ENCODE results near the gene RPH3AL. TPM values are rescaled to one million over a fixed set of nuclear protein-coding genes. Genes with fewer than 3 reads are reported as not detected.

RPH3AL gene
- total RNA-seq, 3 donors from 2014 or later (not counting 1 experiment from before 2014, with no cell fraction given): 7.2 to 9.9 (median 7.9) TPM

GRCh38 chr17:379531-380465 is 27.2 kb upstream of the RPH3AL start:
- Mint-ChIP-seq H3K36me3 (no peaks in the 10 kb centered on the region), H3K4me3 (no peak overlapping the region), H3K4me1 (peaks cover 22 to 30% of the 10 kb centered on the region in 2 donors), H3K27ac (peak overlapping the region in 1 of 2 donors; percentile 75), H3K27me3 (ENCODE audit: low read depth in 2 of 2) (peaks cover 0 to 8% of the 10 kb centered on the region in 2 donors), H3K9me3 (no peaks in the 10 kb centered on the region)
- intact Hi-C loops (cut with micrococcal nuclease): no loop called here
- Histone ChIP-seq H3K4me1 (ENCODE audit: control insufficient read depth, insufficient read depth, low read length) (no peaks in the 10 kb centered on the region), H3K27me3 (ENCODE audit: control insufficient read depth, insufficient read depth, low read length) (no peaks in the 10 kb centered on the region), H3K4me3 (ENCODE audit: low read length) (no peak overlapping the region), H3K27ac (ENCODE audit: low read length) (no peak overlapping the region), H3K36me3 (ENCODE audit: control insufficient read depth, insufficient read depth, low read length) (no peaks in the 10 kb centered on the region), H3K9me3 (ENCODE audit: control insufficient read depth, insufficient read depth, low read length) (no peaks in the 10 kb centered on the region)
- ATAC-seq (peak in 2 of 3 donors; percentile 32 to 34), DNase-seq (no peak)
- TF ChIP-seq CTCF (IDR thresholded peaks at IDR 0.05): no peak
- WGBS (ENCODE audit: insufficient coverage): 96% methylated on average over 28 of the region's 28 CpGs

- no peak for TF ChIP-seq CTCF (IDR thresholded peaks at IDR 0.05)
- 85% methylated on average over 5 of the region's 5 CpGs for WGBS (ENCODE audit: insufficient coverage)
- H3K4me3 ChIP-seq (ENCODE audit: low read length): no peak overlapping the region
- no peaks in the 10 kb centered on the region for H3K27me3 ChIP-seq (ENCODE audit: control insufficient read depth, insufficient read depth, low read length)
- Mint-ChIP-seq H3K36me3 (no peaks in the 10 kb centered on the region), H3K4me1 (peaks cover 9 to 18% of the 10 kb centered on the region in 2 donors), H3K27ac (no peak overlapping the region), H3K27me3 (ENCODE audit: low read depth in 2 of 2) (no peaks in the 10 kb centered on the region), H3K4me3 (no peak overlapping the region), H3K9me3 (no peaks in the 10 kb centered on the region)
- no peak for ATAC-seq
- intact Hi-C loops (cut with micrococcal nuclease): no loop called here
- H3K36me3 ChIP-seq (ENCODE audit: control insufficient read depth, insufficient read depth, low read length): no peaks in the 10 kb centered on the region
- H3K4me1 ChIP-seq (ENCODE audit: control insufficient read depth, insufficient read depth, low read length): no peaks in the 10 kb centered on the region
- no peak overlapping the region for H3K27ac ChIP-seq (ENCODE audit: low read length)
- H3K9me3 ChIP-seq (ENCODE audit: control insufficient read depth, insufficient read depth, low read length): no peaks in the 10 kb centered on the region
- DNase-seq: no peak
These were observed 25.5 kb upstream of the RPH3AL start for GRCh38 chr17:378068-378467.

- no peak overlapping the region for H3K27ac Mint-ChIP-seq
- Histone ChIP-seq H3K9me3 (ENCODE audit: control insufficient read depth, insufficient read depth, low read length) (no peaks in the 10 kb centered on the region), H3K27ac (ENCODE audit: low read length) (no peak overlapping the region), H3K27me3 (ENCODE audit: control insufficient read depth, insufficient read depth, low read length) (no peaks in the 10 kb centered on the region), H3K4me1 (ENCODE audit: control insufficient read depth, insufficient read depth, low read length) (no peaks in the 10 kb centered on the region), H3K4me3 (ENCODE audit: low read length) (no peak overlapping the region), H3K36me3 (ENCODE audit: control insufficient read depth, insufficient read depth, low read length) (no peaks in the 10 kb centered on the region)
- intact Hi-C loops (cut with micrococcal nuclease): no loop called here
- WGBS (ENCODE audit: insufficient coverage): 68% methylated on average over 9 of the region's 14 CpGs
- no peak overlapping the region for H3K4me3 Mint-ChIP-seq
- peaks cover 9 to 23% of the 10 kb centered on the region in 2 donors for H3K4me1 Mint-ChIP-seq
- no peaks in the 10 kb centered on the region for H3K27me3 Mint-ChIP-seq (ENCODE audit: low read depth in 2 of 2)
- DNase-seq (no peak), ATAC-seq (no peak)
- no peak for TF ChIP-seq CTCF (IDR thresholded peaks at IDR 0.05)
- H3K9me3 Mint-ChIP-seq: no peaks in the 10 kb centered on the region
- no peaks in the 10 kb centered on the region for H3K36me3 Mint-ChIP-seq
These were observed 24.6 kb upstream of the RPH3AL start for GRCh38 chr17:376936-377863.

Data from natural killer cell (primary cell).